Measurements from ENCODE around the gene ACAA2.

ACAA2 gene

GRCh38 chr18:49734836-49735235 lies 78.5 kb downstream of the ACAA2 start:
- no peak for DNase-seq (ENCODE audit: low read depth)
- in situ Hi-C loops (cut with HindIII; ENCODE audit: low sequenced_read_pairs): no loop called here
- H3K4me3 ChIP-seq (ENCODE audit: low read depth, low read length): no peak overlapping the region
- no peak for TF ChIP-seq CTCF (IDR thresholded peaks at IDR 0.05; ENCODE audit: low read depth, low read length, missing control alignments)

GRCh38 chr18:49733896-49734585 lies 79.3 kb downstream of the ACAA2 start:
- TF ChIP-seq CTCF (IDR thresholded peaks at IDR 0.05; ENCODE audit: low read depth, low read length, missing control alignments): no peak
- in situ Hi-C loops (cut with HindIII; ENCODE audit: low sequenced_read_pairs): no loop called here
- DNase-seq (ENCODE audit: low read depth): no peak
- no peak overlapping the region for H3K4me3 ChIP-seq (ENCODE audit: low read depth, low read length)

GRCh38 chr18:49733321-49733720 lies 80.0 kb downstream of the ACAA2 start:
- no peak for DNase-seq (ENCODE audit: low read depth)
- no peak overlapping the region for H3K4me3 ChIP-seq (ENCODE audit: low read depth, low read length)
- TF ChIP-seq CTCF (IDR thresholded peaks at IDR 0.05; ENCODE audit: low read depth, low read length, missing control alignments): no peak
- in situ Hi-C loops (cut with HindIII; ENCODE audit: low sequenced_read_pairs): no loop called here

Measured in astrocyte of the cerebellum (primary cell).